ENCODE measurements around the gene ALDH8A1. TPM values are rescaled to one million over a fixed set of nuclear protein-coding genes. Genes with fewer than 3 reads are reported as not detected.

Gene ALDH8A1
- total and polyA plus RNA-seq, 2 experiments from 2014 or later, result 8.0 to 9.9 TPM

- H3K4me2 ChIP-seq, result no peak overlapping the region
These were observed 15.0 kb downstream of the ALDH8A1 start for GRCh38 chr6:134934793-134935485.

DNA sequence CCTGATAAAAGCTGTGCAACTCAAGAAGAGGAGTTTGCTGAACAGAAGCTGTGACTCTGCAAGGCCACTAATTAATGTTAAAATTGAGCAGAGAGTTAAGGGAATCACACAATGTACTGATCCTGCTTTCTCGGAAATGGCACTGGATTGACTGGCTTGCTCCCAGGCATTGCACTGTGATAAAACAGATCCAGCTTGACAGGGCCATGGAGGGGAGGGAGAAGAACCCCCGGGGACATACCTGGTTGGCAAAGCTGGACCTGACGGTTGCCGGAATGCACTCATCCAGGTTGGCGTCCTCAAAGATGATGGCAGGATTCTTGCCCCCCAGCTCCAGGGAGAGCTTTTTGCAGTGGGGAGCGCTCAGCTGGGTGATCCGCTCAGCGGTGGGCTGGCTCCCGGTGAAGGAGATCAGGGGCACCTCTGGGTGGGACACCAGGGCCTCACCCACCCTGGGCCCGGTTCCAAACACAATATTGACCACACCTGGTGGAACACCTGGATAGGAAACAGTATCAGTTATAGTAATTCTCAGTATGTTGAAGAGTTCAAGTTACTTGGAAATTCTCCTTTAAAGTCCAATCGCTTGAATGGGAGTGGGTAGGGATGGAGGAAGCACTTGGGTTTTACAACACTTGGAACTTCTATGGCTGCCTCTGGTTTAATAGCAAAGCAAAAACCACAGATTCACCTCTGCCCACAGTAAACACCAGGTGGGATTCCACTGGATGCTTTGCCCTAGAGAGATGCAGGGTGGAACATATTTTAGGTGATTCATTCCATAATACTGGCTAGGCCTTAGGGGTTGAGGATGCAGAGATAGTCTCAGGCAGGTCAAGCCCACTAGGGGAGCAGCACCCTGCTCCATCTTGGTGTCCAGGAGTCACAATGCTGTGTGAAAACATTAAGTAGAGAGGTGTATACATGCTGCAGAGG, 17.1 kb downstream of the ALDH8A1 start:
- DNase-seq (ENCODE audit: low spot score), result no peak
- no peak overlapping the region for H2AFZ ChIP-seq

More at GRCh38 chr6:134934793-134935485, 15.0 kb downstream of the ALDH8A1 start:
- H3K36me3 ChIP-seq (replicated peaks; ENCODE audit: insufficient read depth, low read depth), result no peaks in the 10 kb centered on the region
- 84% methylated on average over 5 of the region's 5 CpGs for WGBS (ENCODE audit: low lambda C conversion rate, missing lambda C conversion rate)
- peaks cover 6% of the 10 kb centered on the region for H3K4me1 ChIP-seq (ENCODE audit: insufficient read depth)
- no peaks in the 10 kb centered on the region for H3K27me3 ChIP-seq
- no peaks in the 10 kb centered on the region for H3K9me2 ChIP-seq (replicated peaks; ENCODE audit: insufficient read depth)
- H3K27ac ChIP-seq, result peak overlapping the region; percentile 66
- no peak overlapping the region for H2AFZ ChIP-seq
- H3K79me2 ChIP-seq, result no peaks in the 10 kb centered on the region
- H4K20me1 ChIP-seq (ENCODE audit: insufficient read depth, poor library complexity, severe bottlenecking), result no peaks in the 10 kb centered on the region
- TF ChIP-seq CTCF (IDR thresholded peaks at IDR 0.05; ENCODE audit: poor library complexity) (no peak), EZH2 (IDR thresholded peaks at IDR 0.05; ENCODE audit: borderline replicate concordance) (no peak), EZH2phosphoT487 (IDR thresholded peaks at IDR 0.05; ENCODE audit: low read depth, severe bottlenecking, unreplicated experiment) (no peak)
- no peak overlapping the region for H3K4me3 ChIP-seq
- H3K9me3 ChIP-seq (ENCODE audit: low read depth), result no peaks in the 10 kb centered on the region
- DNase-seq (ENCODE audit: low spot score), result peak; percentile 42

DNA sequence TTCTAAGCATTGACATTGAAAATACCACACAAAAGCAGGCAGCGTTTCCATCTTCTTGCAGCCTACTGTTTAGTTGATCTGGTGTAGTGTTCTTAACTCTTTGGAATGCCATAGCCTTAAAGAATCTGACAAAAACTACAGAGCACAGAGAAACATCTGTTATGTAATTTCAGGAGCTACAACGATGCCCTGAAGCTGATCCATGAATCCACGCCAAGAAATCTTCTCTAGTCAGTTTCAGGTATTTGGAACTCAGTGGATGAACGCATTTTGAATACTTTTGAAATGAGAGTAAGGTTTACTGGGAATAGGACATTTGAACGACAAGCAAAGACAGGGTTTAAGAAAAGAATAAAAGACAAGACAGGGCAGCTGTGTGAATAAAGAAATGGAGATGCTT, 17.8 kb downstream of the ALDH8A1 start:
- H2AFZ ChIP-seq, result no peak overlapping the region
- no peak overlapping the region for H3K27ac ChIP-seq
- no peaks in the 10 kb centered on the region for H3K9me3 ChIP-seq (ENCODE audit: low read depth)
- no peaks in the 10 kb centered on the region for H4K20me1 ChIP-seq (ENCODE audit: insufficient read depth, poor library complexity, severe bottlenecking)
- H3K4me3 ChIP-seq, result no peak overlapping the region
- H3K27me3 ChIP-seq, result no peaks in the 10 kb centered on the region
- no peaks in the 10 kb centered on the region for H3K79me2 ChIP-seq
- TF ChIP-seq EZH2phosphoT487 (IDR thresholded peaks at IDR 0.05; ENCODE audit: low read depth, severe bottlenecking, unreplicated experiment), result no peak
- no peak for TF ChIP-seq EZH2 (IDR thresholded peaks at IDR 0.05; ENCODE audit: borderline replicate concordance)
- no peak for TF ChIP-seq CTCF (IDR thresholded peaks at IDR 0.05; ENCODE audit: poor library complexity)
- H3K4me2 ChIP-seq, result no peak overlapping the region
- peaks cover 6% of the 10 kb centered on the region for H3K4me1 ChIP-seq (ENCODE audit: insufficient read depth)
- DNase-seq (ENCODE audit: low spot score), result no peak
- WGBS (ENCODE audit: low lambda C conversion rate, missing lambda C conversion rate), result 65% methylated on average over 5 of the region's 5 CpGs
- H3K9me2 ChIP-seq (replicated peaks; ENCODE audit: insufficient read depth), result no peaks in the 10 kb centered on the region
- no peaks in the 10 kb centered on the region for H3K36me3 ChIP-seq (replicated peaks; ENCODE audit: insufficient read depth, low read depth)

More for the DNA sequence above, 17.1 kb downstream of the ALDH8A1 start:
- H3K27ac ChIP-seq, result no peak overlapping the region
- H3K36me3 ChIP-seq (replicated peaks; ENCODE audit: insufficient read depth, low read depth), result no peaks in the 10 kb centered on the region
- no peaks in the 10 kb centered on the region for H3K27me3 ChIP-seq
- WGBS (ENCODE audit: low lambda C conversion rate, missing lambda C conversion rate), result 89% methylated on average over 11 of the region's 11 CpGs
- no peaks in the 10 kb centered on the region for H3K9me2 ChIP-seq (replicated peaks; ENCODE audit: insufficient read depth)
- H3K4me2 ChIP-seq, result no peak overlapping the region
- no peaks in the 10 kb centered on the region for H3K79me2 ChIP-seq
- no peaks in the 10 kb centered on the region for H4K20me1 ChIP-seq (ENCODE audit: insufficient read depth, poor library complexity, severe bottlenecking)
- peaks cover 6% of the 10 kb centered on the region for H3K4me1 ChIP-seq (ENCODE audit: insufficient read depth)
- H3K4me3 ChIP-seq, result no peak overlapping the region
- TF ChIP-seq CTCF (IDR thresholded peaks at IDR 0.05; ENCODE audit: poor library complexity) (no peak), EZH2phosphoT487 (IDR thresholded peaks at IDR 0.05; ENCODE audit: low read depth, severe bottlenecking, unreplicated experiment) (no peak), EZH2 (IDR thresholded peaks at IDR 0.05; ENCODE audit: borderline replicate concordance) (no peak)
- no peaks in the 10 kb centered on the region for H3K9me3 ChIP-seq (ENCODE audit: low read depth)

Data from hepatocyte (in vitro differentiated cells).